ENCODE data around the gene MYO15B. TPM values are rescaled to one million over a fixed set of nuclear protein-coding genes. Genes with fewer than 3 reads are reported as not detected.

MYO15B gene
- polyA plus RNA-seq, 1 experiment = 0.52 TPM

DNA sequence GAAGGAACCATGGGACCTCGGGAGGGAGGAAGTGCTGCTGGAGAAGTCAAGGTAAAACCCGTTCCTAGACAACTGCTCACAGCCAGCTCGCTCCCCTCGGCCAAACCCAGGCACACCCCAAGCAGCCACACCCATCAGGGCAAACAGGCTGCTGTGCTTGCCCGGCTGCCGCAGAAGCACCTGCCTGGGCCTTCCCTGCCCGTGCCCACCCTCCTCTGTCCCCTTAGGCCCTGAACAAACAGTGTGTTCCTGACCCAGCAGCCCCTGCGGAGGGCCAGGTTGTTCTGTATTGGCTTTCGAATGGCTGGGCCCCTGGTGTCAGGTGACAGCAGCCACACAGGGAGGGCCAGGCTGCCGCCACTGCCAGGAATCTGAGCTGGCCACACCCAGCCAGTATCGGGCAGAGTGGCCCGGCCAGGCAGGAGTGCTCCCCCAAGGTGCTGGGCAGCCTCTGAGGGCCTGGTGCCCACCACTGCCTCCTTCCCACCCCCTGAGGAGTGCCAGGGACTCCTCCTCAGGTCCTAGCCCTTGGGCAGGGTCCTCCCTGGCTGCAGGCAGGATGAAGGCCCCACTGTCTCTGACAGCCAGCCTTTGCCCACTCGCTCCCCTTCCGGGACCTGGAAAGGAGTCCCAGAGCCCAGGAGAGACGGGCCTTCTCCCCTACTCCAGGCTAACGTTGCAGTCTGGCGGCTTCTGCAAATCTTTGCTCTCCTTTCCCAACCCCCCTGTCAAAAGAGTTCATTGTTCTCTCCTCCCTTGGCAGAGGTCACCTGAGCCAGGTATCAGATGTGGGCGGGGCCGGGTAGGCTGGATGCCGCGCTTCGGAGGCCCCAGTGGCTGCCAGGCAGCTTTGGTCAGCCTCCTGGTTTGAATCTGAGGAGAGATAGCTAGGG is 38.1 kb upstream of the MYO15B start:
- POLR2A ChIA-PET = no interaction called here
- CTCF ChIA-PET = no interaction called here

DNA sequence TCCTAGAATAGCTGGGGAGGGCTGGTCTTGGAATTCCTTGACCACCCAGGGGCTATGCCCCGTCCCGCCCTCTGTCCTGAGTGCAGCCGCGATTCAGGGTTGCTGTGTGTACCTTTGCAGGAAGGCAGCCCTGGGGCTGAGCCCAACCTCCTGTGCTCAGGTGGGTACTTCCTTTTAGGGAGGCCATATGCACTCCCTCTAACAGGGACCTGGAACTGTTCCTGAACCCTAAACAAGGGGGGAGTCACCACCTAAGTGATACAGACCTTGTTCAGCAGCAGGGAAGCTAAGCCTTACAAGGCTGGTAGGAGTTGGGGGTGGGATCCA is 37.5 kb upstream of the MYO15B start:
- Histone ChIP-seq H3K4me3 (ENCODE audit: low read depth, low read length) (no peak overlapping the region), H3K27ac (ENCODE audit: low read depth, low read length) (no peak overlapping the region), H3K27me3 (ENCODE audit: control insufficient read depth, insufficient read depth, low read length) (peaks cover 10% of the 10 kb centered on the region), H3K9me3 (ENCODE audit: control insufficient read depth, insufficient read depth, low read length) (no peaks in the 10 kb centered on the region)
- TF ChIP-seq, protein P1, sequence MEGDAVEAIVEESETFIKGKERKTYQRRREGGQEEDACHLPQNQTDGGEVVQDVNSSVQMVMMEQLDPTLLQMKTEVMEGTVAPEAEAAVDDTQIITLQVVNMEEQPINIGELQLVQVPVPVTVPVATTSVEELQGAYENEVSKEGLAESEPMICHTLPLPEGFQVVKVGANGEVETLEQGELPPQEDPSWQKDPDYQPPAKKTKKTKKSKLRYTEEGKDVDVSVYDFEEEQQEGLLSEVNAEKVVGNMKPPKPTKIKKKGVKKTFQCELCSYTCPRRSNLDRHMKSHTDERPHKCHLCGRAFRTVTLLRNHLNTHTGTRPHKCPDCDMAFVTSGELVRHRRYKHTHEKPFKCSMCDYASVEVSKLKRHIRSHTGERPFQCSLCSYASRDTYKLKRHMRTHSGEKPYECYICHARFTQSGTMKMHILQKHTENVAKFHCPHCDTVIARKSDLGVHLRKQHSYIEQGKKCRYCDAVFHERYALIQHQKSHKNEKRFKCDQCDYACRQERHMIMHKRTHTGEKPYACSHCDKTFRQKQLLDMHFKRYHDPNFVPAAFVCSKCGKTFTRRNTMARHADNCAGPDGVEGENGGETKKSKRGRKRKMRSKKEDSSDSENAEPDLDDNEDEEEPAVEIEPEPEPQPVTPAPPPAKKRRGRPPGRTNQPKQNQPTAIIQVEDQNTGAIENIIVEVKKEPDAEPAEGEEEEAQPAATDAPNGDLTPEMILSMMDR (IDR thresholded peaks at IDR 0.05; ENCODE audit: low read depth, low read length) = no peak
- CTCF ChIA-PET = no interaction called here
- no peak for DNase-seq (ENCODE audit: low read depth, low spot score)
- POLR2A ChIA-PET = no interaction called here

More for the DNA sequence above, 38.1 kb upstream of the MYO15B start:
- TF ChIP-seq, protein P1 (IDR thresholded peaks at IDR 0.05; ENCODE audit: low read depth, low read length) = no peak
- Histone ChIP-seq H3K4me3 (ENCODE audit: low read depth, low read length) (no peak overlapping the region), H3K9me3 (ENCODE audit: control insufficient read depth, insufficient read depth, low read length) (no peaks in the 10 kb centered on the region), H3K27me3 (ENCODE audit: control insufficient read depth, insufficient read depth, low read length) (peaks cover 15% of the 10 kb centered on the region), H3K27ac (ENCODE audit: low read depth, low read length) (no peak overlapping the region)
- no peak for DNase-seq (ENCODE audit: low read depth, low spot score)

DNA sequence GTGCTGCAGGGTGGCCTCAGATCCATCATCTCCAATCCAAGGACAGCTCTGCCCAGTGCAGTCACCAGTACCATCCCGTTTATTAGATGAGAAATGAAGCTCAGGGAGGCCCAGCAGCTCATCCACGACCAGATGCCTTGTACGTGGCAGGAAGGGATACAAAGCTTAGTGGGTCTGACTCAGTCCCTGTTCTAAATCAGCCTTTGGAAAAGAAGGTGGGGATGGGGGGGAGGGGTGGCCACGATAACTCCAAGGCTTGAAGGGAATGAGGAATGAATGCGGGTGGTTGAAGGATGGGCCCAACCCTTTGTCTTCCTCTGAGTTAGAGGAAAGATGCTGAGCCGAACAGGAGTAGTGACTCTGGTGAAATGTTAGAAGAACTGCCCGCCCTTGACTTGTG is 36.3 kb upstream of the MYO15B start:
- ChIA-PET CTCF (interaction anchor here (1.8 kb wide), 1 partner anchor 196 kb away, joined by 4 read pairs; no protein-coding TSS in a partner anchor), POLR2A (no interaction called here)
- DNase-seq (ENCODE audit: low read depth, low spot score) = no peak
- peaks cover 8% of the 10 kb centered on the region for H3K27me3 ChIP-seq (ENCODE audit: control insufficient read depth, insufficient read depth, low read length)
- no peaks in the 10 kb centered on the region for H3K9me3 ChIP-seq (ENCODE audit: control insufficient read depth, insufficient read depth, low read length)
- no peak overlapping the region for H3K27ac ChIP-seq (ENCODE audit: low read depth, low read length)
- no peak overlapping the region for H3K4me3 ChIP-seq (ENCODE audit: low read depth, low read length)
- TF ChIP-seq, protein P1 (IDR thresholded peaks at IDR 0.05; ENCODE audit: low read depth, low read length) = no peak

DNA sequence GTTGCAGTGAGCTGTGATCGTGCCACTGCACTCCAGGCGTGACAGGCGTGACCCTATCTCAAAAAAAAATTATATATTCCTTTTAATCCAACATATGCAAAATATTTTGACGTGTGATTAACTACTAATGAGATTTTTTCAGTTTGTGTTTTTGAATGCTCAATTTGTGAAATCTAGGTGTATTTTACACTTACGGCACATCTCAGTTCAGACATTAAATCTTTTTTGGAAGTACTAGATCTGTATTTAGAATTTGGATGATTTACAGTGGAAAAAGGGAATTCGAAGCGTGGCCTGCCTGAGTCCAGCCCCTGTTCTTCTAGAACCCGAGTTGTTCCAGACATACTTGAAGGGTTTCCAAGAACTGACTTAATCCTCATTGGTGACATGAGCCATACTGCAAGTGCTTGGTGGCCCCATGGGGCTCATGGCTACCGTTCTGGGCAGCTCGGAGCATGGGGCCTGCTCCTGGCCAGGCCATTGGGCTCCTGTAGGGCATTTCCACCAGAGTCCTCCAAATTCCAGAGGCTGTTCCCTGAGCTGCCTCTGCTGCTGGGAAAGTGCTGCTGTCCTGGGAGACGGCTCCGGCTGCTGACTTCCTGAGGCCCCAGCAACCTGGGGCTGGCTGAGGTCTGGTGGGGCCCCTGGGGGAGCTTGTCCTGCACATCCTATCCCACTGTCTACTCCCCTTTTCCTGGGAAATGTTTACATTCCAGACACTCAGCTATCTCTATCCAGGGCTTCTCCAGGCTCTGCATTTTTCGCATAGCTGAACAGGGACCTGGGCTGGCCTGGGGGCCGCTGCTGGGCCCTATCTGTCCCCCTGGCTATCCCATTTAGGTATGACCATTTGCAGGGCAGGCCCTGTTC is 34.9 kb upstream of the MYO15B start:
- no peak for DNase-seq (ENCODE audit: low read depth, low spot score)
- Histone ChIP-seq H3K27me3 (ENCODE audit: control insufficient read depth, insufficient read depth, low read length) (peaks cover 4% of the 10 kb centered on the region), H3K4me3 (ENCODE audit: low read depth, low read length) (no peak overlapping the region), H3K9me3 (ENCODE audit: control insufficient read depth, insufficient read depth, low read length) (no peaks in the 10 kb centered on the region), H3K27ac (ENCODE audit: low read depth, low read length) (no peak overlapping the region)
- ChIA-PET CTCF (interaction anchor here (0.6 to 1.8 kb wide), 3 partner anchors 34 to 195 kb away, joined by 4 to 6 read pairs (median 4); partner anchors contain the start of gene SMIM5), POLR2A (interaction anchor here (0.8 kb wide), 1 partner anchor 10 kb away, joined by 4 read pairs; no protein-coding TSS in a partner anchor)
- TF ChIP-seq, protein P1 (IDR thresholded peaks at IDR 0.05; ENCODE audit: low read depth, low read length) = no peak
